DOHH2 (cell line): ENCODE results near the gene VTI1A.

Source experiments
- CTCF ChIP-seq: fragments of 200-600 bp; sonication (generic); IDR thresholded peaks from one replicate; pipeline ENCODE4 v1.5.1; 2014; ENCODE audit warnings: antibody characterized with exemption, mild to moderate bottlenecking, low read depth, low read length; ENCODE audit not compliant: poor library complexity, severe bottlenecking
- EZH2phosphoT487 ChIP-seq: fragments of 200-600 bp; sonication (generic); IDR thresholded peaks from 2 replicates; pipeline ENCODE4 v1.6.1; 2017; ENCODE audit warnings: borderline replicate concordance, mild to moderate bottlenecking, antibody characterized with exemption, low read length, moderate library complexity, mixed read lengths

- no peak for TF ChIP-seq CTCF
- TF ChIP-seq EZH2phosphoT487, result no peak
Measured at GRCh38 chr10:112637901-112638300, 190.9 kb downstream of the VTI1A start.
